ENCODE data around the gene METTL2A.
"Not testable (repeated sequence)": the region's sequence is repeated elsewhere in the genome, so short reads cannot be mapped to it uniquely, and the experiment has no call there.

METTL2A gene

GRCh38 chr17:62473030-62473982 lies 49.6 kb downstream of the METTL2A start:
- not testable (repeated sequence) for H3K9me3 ChIP-seq (replicated peaks; ENCODE audit: low read length); H3K9ac ChIP-seq (ENCODE audit: low read depth, low read length); H3K36me3 ChIP-seq (ENCODE audit: insufficient read depth, low read length); H3K4me3 ChIP-seq (ENCODE audit: low read length); H3K4me1 ChIP-seq (ENCODE audit: control insufficient read depth, insufficient read depth, low read length); H3K27me3 ChIP-seq (ENCODE audit: control insufficient read depth, insufficient read depth, low read length); H3K4me2 ChIP-seq (ENCODE audit: low read length)

- peak overlapping the region; percentile 74 for H3K4me3 ChIP-seq (ENCODE audit: low read length)
- H3K36me3 ChIP-seq (ENCODE audit: insufficient read depth, low read length); H3K9me3 ChIP-seq (replicated peaks; ENCODE audit: low read length); H3K4me1 ChIP-seq (ENCODE audit: control insufficient read depth, insufficient read depth, low read length); H3K27me3 ChIP-seq (ENCODE audit: control insufficient read depth, insufficient read depth, low read length): not testable (repeated sequence)
- peak overlapping the region; percentile 89 for H3K9ac ChIP-seq (ENCODE audit: low read depth, low read length)
- peak overlapping the region; percentile 92 for H3K4me2 ChIP-seq (ENCODE audit: low read length)
These were observed 53.4 kb downstream of the METTL2A start for GRCh38 chr17:62477111-62477510.

GRCh38 chr17:62477718-62478408 lies 54.2 kb downstream of the METTL2A start:
- not testable (repeated sequence) for H3K9me3 ChIP-seq (replicated peaks; ENCODE audit: low read length); H3K4me1 ChIP-seq (ENCODE audit: control insufficient read depth, insufficient read depth, low read length); H3K27me3 ChIP-seq (ENCODE audit: control insufficient read depth, insufficient read depth, low read length); H3K36me3 ChIP-seq (ENCODE audit: insufficient read depth, low read length)
- Histone ChIP-seq H3K9ac (ENCODE audit: low read depth, low read length) (peak overlapping the region; percentile 89), H3K4me3 (ENCODE audit: low read length) (peak overlapping the region; percentile 74), H3K4me2 (ENCODE audit: low read length) (peak overlapping the region; percentile 92)

DNA sequence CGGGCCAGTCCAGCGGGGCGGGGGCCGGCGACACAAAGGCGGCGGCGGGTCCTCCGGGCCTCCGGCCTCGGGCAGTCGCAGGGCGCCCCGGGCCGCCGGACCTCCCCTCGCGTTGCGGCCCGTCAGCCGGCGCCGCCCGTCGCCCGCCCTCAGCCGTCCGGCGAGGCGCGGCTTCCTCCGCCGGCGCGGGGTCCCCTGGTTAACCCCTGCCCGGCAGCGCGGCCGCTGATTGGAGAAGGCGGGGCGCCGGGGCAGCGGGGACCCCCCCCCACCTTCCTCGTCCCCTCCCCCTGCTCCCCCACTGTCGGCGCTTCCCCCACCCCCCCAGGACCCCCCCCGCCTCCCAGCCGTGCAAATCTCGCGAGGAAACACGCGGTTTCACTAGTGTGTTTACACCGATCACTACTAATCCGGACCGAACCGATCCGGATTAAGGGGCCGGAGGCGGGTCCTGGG lies 54.8 kb downstream of the METTL2A start, which contains the start of gene TLK2:
TLK2 (plus strand) TSS at position 402 of the 456 bp plus-strand sequence. CDS start 2,301 bp downstream, outside the sequence.
- H3K9me3 ChIP-seq (replicated peaks; ENCODE audit: low read length): no peaks in the 10 kb centered on the region
- H3K36me3 ChIP-seq (ENCODE audit: insufficient read depth, low read length): peaks cover 8% of the 10 kb centered on the region
- peak within 1 kb of the TSS; percentile 81 for H3K4me3 ChIP-seq (ENCODE audit: low read length)
- peak within 1 kb of the TSS; percentile 92 for H3K4me2 ChIP-seq (ENCODE audit: low read length)
- peak within 1 kb of the TSS; percentile 96 for H3K9ac ChIP-seq (ENCODE audit: low read depth, low read length)
- H3K4me1 ChIP-seq (ENCODE audit: control insufficient read depth, insufficient read depth, low read length): peaks cover 6% of the 10 kb centered on the region
- no peaks in the 10 kb centered on the region for H3K27me3 ChIP-seq (ENCODE audit: control insufficient read depth, insufficient read depth, low read length)

DNA sequence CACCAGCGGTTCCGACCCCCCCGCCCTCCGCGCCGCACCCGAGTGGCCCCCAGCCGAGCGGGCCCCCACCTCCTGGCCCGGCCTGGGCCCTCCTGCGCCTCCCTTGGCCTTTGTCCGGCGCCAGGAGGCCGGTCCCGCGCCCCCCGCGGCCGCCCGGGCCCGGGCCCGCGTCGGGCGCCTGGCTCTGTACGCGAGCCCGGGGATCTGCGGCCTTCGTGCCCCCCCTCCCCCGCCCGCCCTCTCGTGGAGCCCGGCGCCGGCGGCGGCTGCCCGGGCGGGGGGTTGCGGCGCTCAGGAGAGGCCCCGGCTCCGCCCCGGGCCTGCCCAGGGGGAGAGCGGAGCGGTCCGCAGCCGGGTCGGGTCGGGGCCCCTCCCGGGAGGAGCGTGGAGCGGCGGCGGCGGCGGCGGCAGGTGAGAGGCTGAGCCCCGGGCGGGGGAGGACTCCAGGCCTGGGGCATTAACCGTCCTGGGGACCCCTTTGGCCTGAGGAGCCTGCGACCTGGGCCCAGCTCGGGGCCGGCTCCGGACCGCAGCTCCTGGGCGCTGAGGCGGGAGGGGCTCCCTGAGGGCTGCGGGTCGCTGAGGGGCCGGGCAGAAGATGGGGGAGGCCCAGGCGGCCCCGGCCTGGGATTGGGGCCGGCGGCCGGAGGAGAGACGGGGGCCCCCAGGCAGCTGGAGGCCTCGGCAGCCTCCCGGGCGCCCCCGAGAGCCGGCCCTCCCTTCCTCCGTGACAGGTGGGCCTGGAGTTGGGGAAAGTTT lies 55.4 kb downstream of the METTL2A start:
- H3K9me3 ChIP-seq (replicated peaks; ENCODE audit: low read length); H3K4me1 ChIP-seq (ENCODE audit: control insufficient read depth, insufficient read depth, low read length); H3K36me3 ChIP-seq (ENCODE audit: insufficient read depth, low read length); H3K27me3 ChIP-seq (ENCODE audit: control insufficient read depth, insufficient read depth, low read length): not testable (repeated sequence)
- peak overlapping the region; percentile 81 for H3K4me3 ChIP-seq (ENCODE audit: low read length)
- H3K4me2 ChIP-seq (ENCODE audit: low read length): peak overlapping the region; percentile 73
- H3K9ac ChIP-seq (ENCODE audit: low read depth, low read length): peak overlapping the region; percentile 96

- peak overlapping the region; percentile 81 for H3K4me3 ChIP-seq (ENCODE audit: low read length)
- not testable (repeated sequence) for H3K36me3 ChIP-seq (ENCODE audit: insufficient read depth, low read length)
- H3K4me2 ChIP-seq (ENCODE audit: low read length): peak overlapping the region; percentile 73
These were observed 56.1 kb downstream of the METTL2A start for GRCh38 chr17:62479639-62480258.

GRCh38 chr17:62482553-62482952 lies 58.9 kb downstream of the METTL2A start:
- not testable (repeated sequence) for H3K9me3 ChIP-seq (replicated peaks; ENCODE audit: low read length); H3K27me3 ChIP-seq (ENCODE audit: control insufficient read depth, insufficient read depth, low read length); H3K4me2 ChIP-seq (ENCODE audit: low read length); H3K4me3 ChIP-seq (ENCODE audit: low read length); H3K9ac ChIP-seq (ENCODE audit: low read depth, low read length); H3K36me3 ChIP-seq (ENCODE audit: insufficient read depth, low read length); H3K4me1 ChIP-seq (ENCODE audit: control insufficient read depth, insufficient read depth, low read length)

More at GRCh38 chr17:62479639-62480258, 56.1 kb downstream of the METTL2A start:
- H3K4me1 ChIP-seq (ENCODE audit: control insufficient read depth, insufficient read depth, low read length); H3K27me3 ChIP-seq (ENCODE audit: control insufficient read depth, insufficient read depth, low read length); H3K9me3 ChIP-seq (replicated peaks; ENCODE audit: low read length): not testable (repeated sequence)
- peak overlapping the region; percentile 96 for H3K9ac ChIP-seq (ENCODE audit: low read depth, low read length)

DNA sequence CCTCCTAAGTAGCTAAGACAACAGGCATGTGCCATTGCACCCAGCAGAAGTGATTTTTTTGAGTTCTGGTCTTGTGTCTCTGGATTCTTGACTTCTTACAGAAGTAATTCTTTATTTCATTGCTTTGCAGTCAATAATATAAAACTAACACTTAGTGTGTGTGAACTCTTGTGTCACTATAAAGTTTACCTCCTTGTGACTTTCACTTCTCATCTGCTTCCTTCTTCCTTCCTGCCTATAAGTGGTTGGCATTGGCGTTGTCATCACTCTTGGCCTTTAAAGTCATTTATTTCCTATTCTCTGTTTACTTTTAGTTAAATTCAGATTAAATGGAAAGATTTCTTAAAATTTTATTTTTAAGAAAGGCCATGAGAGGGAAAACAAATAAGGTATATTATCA lies 67.3 kb downstream of the METTL2A start:
- not testable (repeated sequence) for H3K27me3 ChIP-seq (ENCODE audit: control insufficient read depth, insufficient read depth, low read length); H3K4me2 ChIP-seq (ENCODE audit: low read length); H3K9me3 ChIP-seq (replicated peaks; ENCODE audit: low read length); H3K36me3 ChIP-seq (ENCODE audit: insufficient read depth, low read length); H3K4me1 ChIP-seq (ENCODE audit: control insufficient read depth, insufficient read depth, low read length); H3K9ac ChIP-seq (ENCODE audit: low read depth, low read length); H3K4me3 ChIP-seq (ENCODE audit: low read length)

GRCh38 chr17:62493049-62493655 lies 69.5 kb downstream of the METTL2A start:
- not testable (repeated sequence) for H3K9me3 ChIP-seq (replicated peaks; ENCODE audit: low read length); H3K4me2 ChIP-seq (ENCODE audit: low read length); H3K4me3 ChIP-seq (ENCODE audit: low read length); H3K27me3 ChIP-seq (ENCODE audit: control insufficient read depth, insufficient read depth, low read length); H3K9ac ChIP-seq (ENCODE audit: low read depth, low read length); H3K36me3 ChIP-seq (ENCODE audit: insufficient read depth, low read length); H3K4me1 ChIP-seq (ENCODE audit: control insufficient read depth, insufficient read depth, low read length)

- not testable (repeated sequence) for H3K9ac ChIP-seq (ENCODE audit: low read depth, low read length); H3K4me2 ChIP-seq (ENCODE audit: low read length); H3K36me3 ChIP-seq (ENCODE audit: insufficient read depth, low read length); H3K4me3 ChIP-seq (ENCODE audit: low read length); H3K27me3 ChIP-seq (ENCODE audit: control insufficient read depth, insufficient read depth, low read length); H3K9me3 ChIP-seq (replicated peaks; ENCODE audit: low read length); H3K4me1 ChIP-seq (ENCODE audit: control insufficient read depth, insufficient read depth, low read length)
These were observed 70.4 kb downstream of the METTL2A start for GRCh38 chr17:62494073-62494472.

Data from skeletal muscle satellite cell (primary cell).